CD14-positive monocyte (primary cell): ENCODE measurements around the gene ARHGAP45. TPM values are rescaled to one million over a fixed set of nuclear protein-coding genes. Genes with fewer than 3 reads are reported as not detected.

Experiments used
- DNase-seq, 3 donors: peaks; one replicate each; pipeline ENCODE4 v3.0.0-alpha.2; 2011 to 2022
- H2AFZ ChIP-seq: 2 replicates; pipeline ENCODE4 v1.6.0; 2012; ENCODE audit warnings: mild to moderate bottlenecking, low read depth, low read length, inconsistent platforms; ENCODE audit not compliant: insufficient read depth, poor library complexity, severe bottlenecking
- H3K27ac ChIP-seq, 2 donors: 1 replicate in 1 of 2; 2 replicates in 1 of 2; pipeline ENCODE4 v1.5.1; 2012 to 2013; ENCODE audit warnings: low read length in 2 of 2, control low read depth in 1 of 2, inconsistent platforms in 1 of 2, low read depth in 1 of 2, mild to moderate bottlenecking in 1 of 2
- H3K27me3 ChIP-seq, 2 donors: one replicate each; pipeline versions ENCODE4 v1.6.0 to v1.6.1; 2011 to 2013; ENCODE audit warnings: low read length in 2 of 2; ENCODE audit not compliant: control insufficient read depth in 2 of 2, insufficient read depth in 2 of 2
- H3K36me3 ChIP-seq, 2 donors: replicated peaks in 1 of 2; 1 replicate in 1 of 2; 2 replicates in 1 of 2; pipeline versions ENCODE4 v1.5.1 to v1.6.1; 2012 to 2013; ENCODE audit warnings: low read length in 2 of 2, control low read depth in 1 of 2, inconsistent platforms in 1 of 2, mild to moderate bottlenecking in 1 of 2; ENCODE audit not compliant: insufficient read depth in 2 of 2, control insufficient read depth in 1 of 2
- H3K4me1 ChIP-seq, 2 donors: 1 replicate in 1 of 2; 2 replicates in 1 of 2; pipeline versions ENCODE4 v1.5.1 to v1.6.1; 2012 to 2013; ENCODE audit warnings: low read length in 2 of 2, control low read depth in 1 of 2, inconsistent platforms in 1 of 2, mild to moderate bottlenecking in 1 of 2, moderate library complexity in 1 of 2; ENCODE audit not compliant: insufficient read depth in 2 of 2, control insufficient read depth in 1 of 2
- H3K4me2 ChIP-seq: replicated peaks from 2 replicates; pipeline ENCODE3; 2012; ENCODE audit warnings: low read length, moderate library complexity, mild to moderate bottlenecking; ENCODE audit not compliant: poor library complexity, severe bottlenecking; ENCODE audit errors: extremely low read depth
- H3K4me3 ChIP-seq, 3 experiments: fragments of 200-600 bp in 1 of 3; sonication (generic) in 1 of 3; replicated peaks in 1 of 3; 1 replicate in 2 of 3; 2 replicates in 1 of 3; pipeline ENCODE4 v1.5.1; 2011 to 2013; ENCODE audit warnings: low read length in 3 of 3, mild to moderate bottlenecking in 3 of 3, control low read depth in 2 of 3, low read depth in 2 of 3, inconsistent platforms in 1 of 3, moderate library complexity in 1 of 3
- H3K79me2 ChIP-seq: 2 replicates; pipeline ENCODE4 v1.6.0; 2012; ENCODE audit warnings: mild to moderate bottlenecking, control low read depth, inconsistent platforms, low read length, moderate library complexity; ENCODE audit not compliant: insufficient read depth
- H3K9ac ChIP-seq: 2 replicates; pipeline ENCODE4 v1.6.0; 2017; ENCODE audit warnings: low read length, mild to moderate bottlenecking; ENCODE audit not compliant: insufficient read depth, poor library complexity, severe bottlenecking
- H3K9me3 ChIP-seq, 2 donors: replicated peaks in 1 of 2; 1 replicate in 1 of 2; 2 replicates in 1 of 2; pipeline versions ENCODE4 v1.5.1 to v1.6.1; 2012 to 2013; ENCODE audit warnings: low read length in 2 of 2, control low read depth in 1 of 2; ENCODE audit not compliant: control insufficient read depth in 1 of 2, insufficient read depth in 1 of 2
- H4K20me1 ChIP-seq: 2 replicates; pipeline ENCODE4 v1.6.0; 2012; ENCODE audit warnings: mild to moderate bottlenecking, low read length, control low read depth, moderate library complexity; ENCODE audit not compliant: insufficient read depth
- H3K27ac Mint-ChIP-seq, 7 donors: one replicate each; pipeline ENCODE4 v1.8.0; 2020; ENCODE audit warnings: mild to moderate bottlenecking in 7 of 7, mixed read lengths in 7 of 7, moderate library complexity in 6 of 7, inconsistent platforms in 2 of 7
- H3K27me3 Mint-ChIP-seq, 3 donors: one replicate each; pipeline ENCODE4 v1.8.0; 2021 to 2022; ENCODE audit warnings: low read depth in 3 of 3, mild to moderate bottlenecking in 3 of 3, mixed read lengths in 3 of 3, moderate library complexity in 3 of 3, inconsistent platforms in 1 of 3
- H3K36me3 Mint-ChIP-seq, 2 donors: one replicate each; pipeline ENCODE4 v1.8.0; 2020; ENCODE audit warnings: mixed read lengths in 2 of 2, inconsistent platforms in 1 of 2, mild to moderate bottlenecking in 1 of 2
- H3K4me1 Mint-ChIP-seq: one replicate; pipeline ENCODE4 v1.8.0; 2020; ENCODE audit warnings: mild to moderate bottlenecking, mixed read lengths
- H3K4me3 Mint-ChIP-seq, 2 donors: one replicate each; pipeline ENCODE4 v1.8.0; 2020; ENCODE audit warnings: mild to moderate bottlenecking in 2 of 2, mixed read lengths in 2 of 2, moderate library complexity in 1 of 2
- H3K9me3 Mint-ChIP-seq, 7 donors: one replicate each; pipeline ENCODE4 v1.8.0; 2020 to 2022; ENCODE audit warnings: mixed read lengths in 7 of 7, mild to moderate bottlenecking in 6 of 7, moderate library complexity in 6 of 7, inconsistent platforms in 2 of 7
- CTCF ChIP-seq: fragments of 200-600 bp; IDR thresholded peaks from one replicate; pipeline ENCODE4 v1.8.0; 2022; ENCODE audit warnings: antibody characterized with exemption, mild to moderate bottlenecking
- WGBS: methylation state at CpG from one replicate; pipeline ENCODE4 v1.1.5; 2013; ENCODE audit warnings: missing lambda C conversion rate; ENCODE audit not compliant: insufficient coverage; 5-methylcytosine and 5-hydroxymethylcytosine counted together
- intact Hi-C, 2 donors: fragments of 100-400 bp; cut with micrococcal nuclease; formaldehyde crosslinking; loops; one replicate each; pipeline versions ENCODE4 v1.15.0 to v1.15.1; 2023
- polyA plus RNA-seq, 3 donors: library from polyadenylated mRNA; depleted of rRNA in 1 of 3; unstranded in 2 of 3; stranded (reverse) in 1 of 3; fragments of 300-500 nt in 2 of 3; fragments of >200 nt in 1 of 3; fragmentation: Illumina TruSeq in 2 of 3; gene quantifications; 1 replicate in 2 of 3; 2 replicates in 1 of 3; pipeline ENCODE4 v1.2.3, GENCODE V29; 2012 to 2021

ARHGAP45 gene
- polyA plus RNA-seq, 3 donors: 108 to 308 (median 137) TPM

GRCh38 chr19:1026783-1027649 lies 40.0 kb upstream of the ARHGAP45 start:
- DNase-seq: peak in 2 of 3 donors; percentile 30 to 67
- peak overlapping the region; percentile 84 for H3K9ac ChIP-seq
- peak overlapping the region; percentile 16 to 73 for H3K27ac ChIP-seq
- peak overlapping the region; percentile 70 to 94 (median 88) for H3K27ac Mint-ChIP-seq
- intact Hi-C loops: loop anchor here in 1 of 2 donors (10.0 kb wide), 1 partner anchor 78 kb away; the partner anchor contains the start of gene GPX4
- H2AFZ ChIP-seq: peak overlapping the region; percentile 86
- H3K27me3 ChIP-seq: no peaks in the 10 kb centered on the region
- H3K79me2 ChIP-seq: peaks cover 54% of the 10 kb centered on the region
- H3K4me2 ChIP-seq: peak overlapping the region; percentile 99
- peaks cover 0 to 2% (median 0%) of the 10 kb centered on the region in 3 donors for H3K27me3 Mint-ChIP-seq
- peaks cover 25 to 40% of the 10 kb centered on the region in 2 donors for H3K4me1 ChIP-seq
- H3K4me3 ChIP-seq: peak overlapping the region; percentile 62 to 92 (median 89)
- H3K9me3 Mint-ChIP-seq: peaks cover 0 to 3% (median 0%) of the 10 kb centered on the region in 7 donors
- H3K9me3 ChIP-seq: no peaks in the 10 kb centered on the region
- 20% methylated on average over 2 of the region's 36 CpGs for WGBS
- H4K20me1 ChIP-seq: peaks cover 48% of the 10 kb centered on the region
- peaks cover 8 to 14% of the 10 kb centered on the region in 2 donors for H3K36me3 Mint-ChIP-seq
- peaks cover 14 to 19% of the 10 kb centered on the region in 2 donors for H3K36me3 ChIP-seq
- no peak for TF ChIP-seq CTCF
- H3K4me1 Mint-ChIP-seq: peaks cover 23% of the 10 kb centered on the region
- peak overlapping the region; percentile 97 for H3K4me3 Mint-ChIP-seq

GRCh38 chr19:1027650-1028061 lies 39.3 kb upstream of the ARHGAP45 start:
- H3K9me3 ChIP-seq: no peaks in the 10 kb centered on the region
- H3K79me2 ChIP-seq: peaks cover 60% of the 10 kb centered on the region
- no peaks in the 10 kb centered on the region for H3K27me3 ChIP-seq
- H3K4me3 Mint-ChIP-seq: peak overlapping the region; percentile 97
- no peak overlapping the region for H2AFZ ChIP-seq
- no peak for TF ChIP-seq CTCF
- H3K9ac ChIP-seq: peak overlapping the region; percentile 84
- peaks cover 14 to 20% of the 10 kb centered on the region in 2 donors for H3K36me3 Mint-ChIP-seq
- peak overlapping the region; percentile 99 for H3K4me2 ChIP-seq
- H3K27ac Mint-ChIP-seq: peak overlapping the region in 2 of 7 donors; percentile 63 to 73
- no peak for DNase-seq
- WGBS: 2% methylated on average over 14 of the region's 16 CpGs
- intact Hi-C loops: loop anchor here in 1 of 2 donors (10.0 kb wide), 1 partner anchor 77 kb away; the partner anchor contains the start of gene GPX4
- H3K36me3 ChIP-seq: peaks cover 21 to 26% of the 10 kb centered on the region in 2 donors
- H4K20me1 ChIP-seq: peaks cover 55% of the 10 kb centered on the region
- H3K4me3 ChIP-seq: peak overlapping the region; percentile 62 to 92 (median 89)
- peaks cover 0 to 2% (median 0%) of the 10 kb centered on the region in 3 donors for H3K27me3 Mint-ChIP-seq
- H3K4me1 ChIP-seq: peaks cover 23 to 38% of the 10 kb centered on the region in 2 donors
- H3K9me3 Mint-ChIP-seq: peaks cover 0 to 3% (median 0%) of the 10 kb centered on the region in 7 donors
- peak overlapping the region in 1 of 2 donors; percentile 73 for H3K27ac ChIP-seq
- H3K4me1 Mint-ChIP-seq: peaks cover 23% of the 10 kb centered on the region
